HT-29 (cell line): ENCODE results near the gene MZT2A. TPM values are rescaled to one million over a fixed set of nuclear protein-coding genes. Genes with fewer than 3 reads are reported as not detected.
A peak's percentile ranks its signal among the peaks of the same experiment; 100 is the strongest.
"Not testable (repeated sequence)": the region's sequence is repeated elsewhere in the genome, so short reads cannot be mapped to it uniquely, and the experiment has no call there.

ENCODE experiments used
- DNase-seq: peaks from one replicate; pipeline ENCODE4 v3.0.0-alpha.2; 2015; ENCODE audit warnings: low spot score
- total RNA-seq: library from RNA; depleted of rRNA; stranded (reverse); fragments of >200 nt; shearing (Covaris generic); gene quantifications from 2 replicates; pipeline ENCODE4 v1.2.3, GENCODE V29; 2014

The MZT2A gene
- total RNA-seq, 1 experiment from 2014 or later = 324 TPM

- DNase-seq = peak; percentile 97
Observed at GRCh38 chr2:131492418-131493198, 411 bp upstream of the MZT2A start.

GRCh38 chr2:131491469-131491836 lies 744 bp downstream of the MZT2A start:
- peak; percentile 4 for DNase-seq

- DNase-seq = not testable (repeated sequence)
Observed at GRCh38 chr2:131490616-131491468, 1.4 kb downstream of the MZT2A start.

- DNase-seq = no peak
Observed at GRCh38 chr2:131488306-131489205, 3.6 kb downstream of the MZT2A start.

GRCh38 chr2:131486201-131486902 lies 5.8 kb downstream of the MZT2A start:
- DNase-seq = not testable (repeated sequence)

GRCh38 chr2:131484906-131485460 lies 7.2 kb downstream of the MZT2A start:
- DNase-seq = not testable (repeated sequence)

- not testable (repeated sequence) for DNase-seq
Observed at GRCh38 chr2:131483981-131484820, 8.0 kb downstream of the MZT2A start.

- not testable (repeated sequence) for DNase-seq
Observed at GRCh38 chr2:131482506-131483155, 9.6 kb downstream of the MZT2A start.

- DNase-seq = not testable (repeated sequence)
Observed at GRCh38 chr2:131480351-131480750, 11.8 kb downstream of the MZT2A start.

- DNase-seq = not testable (repeated sequence)
Observed at GRCh38 chr2:131478850-131479461, 13.2 kb downstream of the MZT2A start.

- DNase-seq = not testable (repeated sequence)
Observed at GRCh38 chr2:131478074-131478849, 13.9 kb downstream of the MZT2A start.

GRCh38 chr2:131477227-131477626 lies 15.0 kb downstream of the MZT2A start:
- not testable (repeated sequence) for DNase-seq

GRCh38 chr2:131476363-131476762 lies 15.8 kb downstream of the MZT2A start:
- not testable (repeated sequence) for DNase-seq

- no peak for DNase-seq
Observed at GRCh38 chr2:131475831-131476230, 16.4 kb downstream of the MZT2A start, which contains the start of gene TUBA3D. Gene TUBA3D (plus strand): TSS chr2:131476119. CDS start chr2:131476200, 81 bp downstream.

GRCh38 chr2:131473266-131473665 lies 18.9 kb downstream of the MZT2A start:
- DNase-seq = not testable (repeated sequence)

GRCh38 chr2:131471624-131472023 lies 20.6 kb downstream of the MZT2A start:
- not testable (repeated sequence) for DNase-seq

- DNase-seq = not testable (repeated sequence)
Observed at GRCh38 chr2:131470944-131471343, 21.3 kb downstream of the MZT2A start.

GRCh38 chr2:131467722-131468121 lies 24.5 kb downstream of the MZT2A start:
- DNase-seq = not testable (repeated sequence)
